IMR-90 (cell line): Measurements from ENCODE around the gene PHGDH. TPM values are rescaled to one million over a fixed set of nuclear protein-coding genes. Genes with fewer than 3 reads are reported as not detected.

Experiments used
- ATAC-seq: fragments of 200-7000 bp; cut with Tn5 transposase; 2 replicates; pipeline ENCODE4 v1.9.1; 2020; ENCODE audit warnings: low read depth, mild to moderate bottlenecking, moderate library complexity
- BruUV-seq: library from RNA; stranded (reverse); fragments of 400-500 nt; replicated peaks from 2 replicates; lab custom pipeline; 2021; lab: Mats Ljungman, UMichigan
- CTCF ChIA-PET: fragments of 300-600 bp; formaldehyde crosslinking; extraction: SDS; loops from one replicate; lab custom pipeline; 2021; ENCODE audit warnings: antibody characterized with exemption; lab: Yijun Ruan, JAX
- POLR2A ChIA-PET: fragments of 300-600 bp; sonication (Branson Sonifier 250); formaldehyde crosslinking; loops from one replicate; lab custom pipeline; 2022; ENCODE audit warnings: antibody characterized with exemption; ENCODE audit not compliant: unreplicated experiment; lab: Charles Lee
- DNase-seq: peaks from one replicate; pipeline ENCODE4 v3.0.0; 2013
- H2AFZ ChIP-seq: replicated peaks from 2 replicates; pipeline ENCODE3; 2013; ENCODE audit warnings: low read length, mild to moderate bottlenecking; ENCODE audit not compliant: poor library complexity
- H2AK5ac ChIP-seq: 2 replicates; pipeline ENCODE4 v1.6.1; 2013; ENCODE audit warnings: low read depth, low read length, inconsistent platforms
- H2AK9ac ChIP-seq: replicated peaks from 2 replicates; pipeline ENCODE3; 2013; ENCODE audit warnings: mild to moderate bottlenecking, low read depth, low read length, moderate library complexity; ENCODE audit not compliant: poor library complexity
- H2BK120ac ChIP-seq: 2 replicates; pipeline ENCODE4 v1.6.1; 2013; ENCODE audit warnings: low read depth, low read length, inconsistent platforms
- H2BK15ac ChIP-seq: 3 replicates; pipeline ENCODE4 v1.6.1; 2013; ENCODE audit warnings: low read depth, low read length, inconsistent platforms
- H2BK20ac ChIP-seq: 2 replicates; pipeline ENCODE4 v1.6.1; 2013; ENCODE audit warnings: low read depth, mild to moderate bottlenecking, inconsistent platforms, low read length, moderate library complexity
- H2BK5ac ChIP-seq: 2 replicates; pipeline ENCODE4 v1.6.1; 2013; ENCODE audit warnings: mild to moderate bottlenecking, low read depth, low read length, inconsistent platforms; ENCODE audit not compliant: poor library complexity, severe bottlenecking
- H3K14ac ChIP-seq: replicated peaks from 2 replicates; pipeline ENCODE4 v1.6.1; 2013; ENCODE audit warnings: low read depth, low read length, inconsistent platforms
- H3K18ac ChIP-seq: 2 replicates; pipeline ENCODE4 v1.6.1; 2013; ENCODE audit warnings: low read depth, low read length, control low read depth
- H3K23ac ChIP-seq: 2 replicates; pipeline ENCODE4 v1.6.1; 2013; ENCODE audit warnings: low read depth, low read length, inconsistent platforms
- H3K27ac ChIP-seq: 2 replicates; pipeline ENCODE4 v1.5.1; 2013; ENCODE audit warnings: mild to moderate bottlenecking, control low read depth, low read length; ENCODE audit not compliant: insufficient read depth
- H3K27me3 ChIP-seq: 2 replicates; pipeline ENCODE4 v1.6.1; 2013; ENCODE audit warnings: low read length; ENCODE audit not compliant: control insufficient read depth, insufficient read depth
- H3K36me3 ChIP-seq: 2 replicates; pipeline ENCODE4 v1.6.1; 2013; ENCODE audit warnings: low read length, mixed read lengths; ENCODE audit not compliant: control insufficient read depth, insufficient read depth
- H3K4ac ChIP-seq: 2 replicates; pipeline ENCODE4 v1.6.1; 2013; ENCODE audit warnings: low read depth, low read length, inconsistent platforms
- H3K4me1 ChIP-seq: 2 replicates; pipeline ENCODE4 v1.6.1; 2013; ENCODE audit warnings: low read length, mixed read lengths; ENCODE audit not compliant: control insufficient read depth, insufficient read depth
- H3K4me2 ChIP-seq: 2 replicates; pipeline ENCODE4 v1.6.1; 2013; ENCODE audit warnings: low read depth, mild to moderate bottlenecking, control low read depth, low read length, moderate library complexity
- H3K4me3 ChIP-seq: 2 replicates; pipeline ENCODE4 v1.5.1; 2013; ENCODE audit warnings: low read depth, mild to moderate bottlenecking, control low read depth, low read length, moderate library complexity; ENCODE audit not compliant: insufficient read depth
- H3K56ac ChIP-seq: 2 replicates; pipeline ENCODE4 v1.6.1; 2013; ENCODE audit warnings: low read length, inconsistent platforms; ENCODE audit not compliant: insufficient read depth; ENCODE audit errors: extremely low read depth
- H3K79me1 ChIP-seq, 2 experiments: 2 replicates each; pipeline ENCODE4 v1.6.1; 2013; ENCODE audit warnings: low read length in 2 of 2, inconsistent platforms in 1 of 2, low read depth in 1 of 2
- H3K9ac ChIP-seq: 2 replicates; pipeline ENCODE4 v1.6.1; 2013; ENCODE audit warnings: low read depth, low read length, control low read depth
- H3K9me1 ChIP-seq: 2 replicates; pipeline ENCODE4 v1.6.1; 2013; ENCODE audit warnings: low read length, inconsistent platforms; ENCODE audit not compliant: insufficient read depth
- H3K9me3 ChIP-seq: 2 replicates; pipeline ENCODE4 v1.6.1; 2013; ENCODE audit warnings: low read length; ENCODE audit not compliant: control insufficient read depth, insufficient read depth
- H4K20me1 ChIP-seq: 2 replicates; pipeline ENCODE4 v1.6.1; 2013; ENCODE audit warnings: low read length, inconsistent platforms; ENCODE audit not compliant: insufficient read depth
- H4K5ac ChIP-seq: 2 replicates; pipeline ENCODE4 v1.6.1; 2013; ENCODE audit warnings: mild to moderate bottlenecking, low read depth, low read length, control low read depth
- H4K8ac ChIP-seq, 2 experiments: 2 replicates each; pipeline ENCODE4 v1.6.1; 2013; ENCODE audit warnings: low read depth in 2 of 2, low read length in 2 of 2, control low read depth in 1 of 2, inconsistent platforms in 1 of 2
- H4K91ac ChIP-seq: 2 replicates; pipeline ENCODE4 v1.6.1; 2013; ENCODE audit warnings: low read depth, low read length, inconsistent platforms; ENCODE audit not compliant: insufficient read depth
- FOS ChIP-seq: fragments of 150-350 bp; IDR thresholded peaks from 2 replicates; pipeline ENCODE4 v1.6.1; 2016; ENCODE audit warnings: low read depth, low read length
- WGBS, 2 experiments: methylation state at CpG; one replicate each; pipeline versions ENCODE4 v1.1.5 to v1.1.7; 2013; ENCODE audit warnings: missing lambda C conversion rate in 2 of 2; ENCODE audit not compliant: insufficient read length in 1 of 2; ENCODE audit errors: extremely low coverage in 2 of 2; 5-methylcytosine and 5-hydroxymethylcytosine counted together
- dilution Hi-C: fragments of 300-500 bp; cut with HindIII; formaldehyde crosslinking; loops from one replicate; pipeline ENCODE4 v1.14.3; 2018; ENCODE audit warnings: low sequenced_read_pairs; ENCODE audit not compliant: unreplicated experiment
- in situ Hi-C: fragments of 300-500 bp; cut with MboI; formaldehyde crosslinking; loops from 3 replicates; pipeline ENCODE4 v1.14.3; 2019; ENCODE audit warnings: low sequenced_read_pairs, inconsistent platforms, mixed read lengths
- intact Hi-C: fragments of 100-400 bp; cut with micrococcal nuclease; formaldehyde crosslinking; loops from 2 replicates; pipeline ENCODE4 v1.10.0; 2022
- polyA plus RNA-seq, 3 experiments: library from polyadenylated mRNA; depleted of rRNA; stranded (reverse); fragments of >200 nt; gene quantifications; 2 replicates each; pipeline ENCODE4 v1.2.3, GENCODE V29; 2012; ENCODE audit warnings: low replicate concordance in 1 of 3
- total RNA-seq: library from RNA; depleted of rRNA; stranded (reverse); fragments of >200 nt; gene quantifications from 2 replicates; pipeline ENCODE4 v1.2.3, GENCODE V29; 2012

PHGDH gene
- total and polyA plus RNA-seq, 2 of the 4 experiments (the other 2 are of a cell fraction) = 87.9 to 331 TPM

DNA sequence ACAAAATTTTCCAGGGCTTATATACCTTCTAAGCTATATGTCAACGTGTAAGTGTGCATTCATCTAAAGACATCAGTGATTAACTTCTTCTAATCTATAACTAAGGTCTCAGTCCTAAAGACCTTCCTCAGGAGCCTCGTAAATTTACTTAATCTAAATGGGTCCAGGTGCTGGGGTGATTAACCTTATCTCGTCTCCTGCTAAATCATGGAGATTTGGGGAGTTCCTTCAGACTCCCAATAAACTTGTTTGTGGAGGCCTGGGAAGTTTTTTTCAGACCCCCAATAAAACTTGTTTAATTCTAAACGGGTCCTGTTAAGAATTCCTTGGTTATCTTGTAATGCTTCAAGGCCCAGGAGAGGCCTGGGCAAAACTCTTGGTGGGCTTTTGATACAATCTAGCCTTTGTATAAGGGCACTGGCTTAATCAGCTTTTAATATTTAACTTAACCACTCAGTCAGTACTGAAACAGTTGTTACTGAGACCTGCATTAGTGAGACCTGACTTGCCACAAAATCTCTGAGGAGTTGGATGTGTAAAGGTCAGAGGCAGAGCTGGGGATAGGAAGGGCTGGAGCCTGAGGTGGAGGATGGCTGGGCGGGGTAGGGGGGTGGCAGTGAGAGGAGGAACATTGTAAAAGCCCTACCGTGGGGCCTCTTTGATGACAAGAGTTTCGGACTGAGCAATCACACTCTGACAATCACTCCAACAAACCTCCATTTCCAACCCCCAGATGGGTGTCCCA, 63.2 kb downstream of the PHGDH start:
- in situ Hi-C loops = loop anchor here (5.0 kb wide), 1 partner anchor 53 kb away; no protein-coding TSS in a partner anchor
- Histone ChIP-seq H4K5ac (no peak overlapping the region), H2AFZ (no peak overlapping the region), H3K4me1 (peaks cover 3% of the 10 kb centered on the region), H3K36me3 (no peaks in the 10 kb centered on the region), H2BK120ac (no peak overlapping the region), H2BK5ac (no peak overlapping the region), H2AK5ac (no peak overlapping the region), H3K4ac (no peak overlapping the region), H3K4me2 (no peak overlapping the region), H3K9ac (no peak overlapping the region), H2AK9ac (no peak overlapping the region), H3K9me1 (peaks cover 4% of the 10 kb centered on the region; the same call in 1 of the 2 replicates), H4K20me1 (no peaks in the 10 kb centered on the region), H3K27me3 (peaks cover 5% of the 10 kb centered on the region; the same call in 1 of the 2 replicates), H3K4me3 (no peak overlapping the region), H3K9me3 (no peaks in the 10 kb centered on the region), H3K56ac (no peak overlapping the region), H2BK20ac (no peak overlapping the region), H3K23ac (no peak overlapping the region), H4K91ac (peak overlapping the region; percentile 9; the same call in 1 of the 2 replicates), H3K27ac (no peak overlapping the region), H2BK15ac (no peak overlapping the region; the same call in 2 of the 3 replicates), H4K8ac (no peak overlapping the region), H3K14ac (no peak overlapping the region), H3K18ac (no peak overlapping the region), H3K79me1 (no peaks in the 10 kb centered on the region)
- ATAC-seq (no peak), DNase-seq (no peak)
- dilution Hi-C loops = no loop called here
- CTCF ChIA-PET = no interaction called here
- POLR2A ChIA-PET = no interaction called here
- intact Hi-C loops = no loop called here
- no CpG with 5 or more reads among the region's 7 CpGs for WGBS, 2 experiments
- no peak for TF ChIP-seq FOS
- BruUV-seq = no TSS peak
